Neural crest cell (in vitro differentiated cells): ENCODE data around the gene TPO. TPM values are rescaled to one million over a fixed set of nuclear protein-coding genes. Genes with fewer than 3 reads are reported as not detected.
"Not testable (repeated sequence)": the region's sequence is repeated elsewhere in the genome, so short reads cannot be mapped to it uniquely, and the experiment has no call there.

ENCODE experiments used
- DNase-seq: peaks from one replicate; pipeline ENCODE4 v3.0.0; 2021; ENCODE audit warnings: low read depth, mixed read lengths, low spot score
- H3K27ac Mint-ChIP-seq: one replicate; pipeline ENCODE4 v1.8.0; 2021; ENCODE audit warnings: mild to moderate bottlenecking, mixed read lengths; ENCODE audit not compliant: unreplicated experiment
- H3K27me3 Mint-ChIP-seq: 2 replicates; pipeline ENCODE4 v1.8.0; 2021; ENCODE audit warnings: low read depth, mild to moderate bottlenecking, mixed read lengths
- H3K36me3 Mint-ChIP-seq: 2 replicates; pipeline ENCODE4 v1.8.0; 2021; ENCODE audit warnings: low read depth, mild to moderate bottlenecking, mixed read lengths
- H3K4me1 Mint-ChIP-seq: 2 replicates; pipeline ENCODE4 v1.8.0; 2021; ENCODE audit warnings: mixed read lengths
- H3K4me3 Mint-ChIP-seq: one replicate; pipeline ENCODE4 v1.8.0; 2021; ENCODE audit warnings: mild to moderate bottlenecking, mixed read lengths
- H3K9me3 Mint-ChIP-seq: 2 replicates; pipeline ENCODE4 v1.8.0; 2021; ENCODE audit warnings: mixed read lengths
- total RNA-seq: library from RNA; stranded (reverse); gene quantifications from 2 replicates; pipeline ENCODE4 v1.2.1, GENCODE V29; 2021
- TF ChIP-seq, protein P1 (sequence below): fragments of 200-600 bp; sonication (generic); conservative IDR thresholded peaks from 2 replicates; pipeline ENCODE4 v1.5.0; 2021; ENCODE audit warnings: antibody characterized with exemption, mild to moderate bottlenecking

Gene TPO
- total RNA-seq, 1 donor from 2014 or later, result not detected

- no peaks in the 10 kb centered on the region for H3K4me1 Mint-ChIP-seq
- H3K27ac Mint-ChIP-seq, result peak overlapping the region; percentile 46
- peaks cover 3% of the 10 kb centered on the region for H3K9me3 Mint-ChIP-seq
- H3K4me3 Mint-ChIP-seq, result no peak overlapping the region
- peaks cover 3% of the 10 kb centered on the region for H3K36me3 Mint-ChIP-seq
- no peak for DNase-seq
- TF ChIP-seq, protein P1, sequence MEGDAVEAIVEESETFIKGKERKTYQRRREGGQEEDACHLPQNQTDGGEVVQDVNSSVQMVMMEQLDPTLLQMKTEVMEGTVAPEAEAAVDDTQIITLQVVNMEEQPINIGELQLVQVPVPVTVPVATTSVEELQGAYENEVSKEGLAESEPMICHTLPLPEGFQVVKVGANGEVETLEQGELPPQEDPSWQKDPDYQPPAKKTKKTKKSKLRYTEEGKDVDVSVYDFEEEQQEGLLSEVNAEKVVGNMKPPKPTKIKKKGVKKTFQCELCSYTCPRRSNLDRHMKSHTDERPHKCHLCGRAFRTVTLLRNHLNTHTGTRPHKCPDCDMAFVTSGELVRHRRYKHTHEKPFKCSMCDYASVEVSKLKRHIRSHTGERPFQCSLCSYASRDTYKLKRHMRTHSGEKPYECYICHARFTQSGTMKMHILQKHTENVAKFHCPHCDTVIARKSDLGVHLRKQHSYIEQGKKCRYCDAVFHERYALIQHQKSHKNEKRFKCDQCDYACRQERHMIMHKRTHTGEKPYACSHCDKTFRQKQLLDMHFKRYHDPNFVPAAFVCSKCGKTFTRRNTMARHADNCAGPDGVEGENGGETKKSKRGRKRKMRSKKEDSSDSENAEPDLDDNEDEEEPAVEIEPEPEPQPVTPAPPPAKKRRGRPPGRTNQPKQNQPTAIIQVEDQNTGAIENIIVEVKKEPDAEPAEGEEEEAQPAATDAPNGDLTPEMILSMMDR, result no peak
- H3K27me3 Mint-ChIP-seq, result peaks cover 8% of the 10 kb centered on the region
Observed at GRCh38 chr2:1572638-1573037, 159.4 kb downstream of the TPO start.

GRCh38 chr2:1577846-1578245, 164.6 kb downstream of the TPO start:
- H3K4me1 Mint-ChIP-seq, result no peaks in the 10 kb centered on the region
- DNase-seq, result no peak
- TF ChIP-seq, protein P1, result no peak
- H3K27me3 Mint-ChIP-seq, result peaks cover 8% of the 10 kb centered on the region
- H3K4me3 Mint-ChIP-seq, result no peak overlapping the region
- H3K36me3 Mint-ChIP-seq, result no peaks in the 10 kb centered on the region
- no peak overlapping the region for H3K27ac Mint-ChIP-seq
- H3K9me3 Mint-ChIP-seq, result no peaks in the 10 kb centered on the region

DNA sequence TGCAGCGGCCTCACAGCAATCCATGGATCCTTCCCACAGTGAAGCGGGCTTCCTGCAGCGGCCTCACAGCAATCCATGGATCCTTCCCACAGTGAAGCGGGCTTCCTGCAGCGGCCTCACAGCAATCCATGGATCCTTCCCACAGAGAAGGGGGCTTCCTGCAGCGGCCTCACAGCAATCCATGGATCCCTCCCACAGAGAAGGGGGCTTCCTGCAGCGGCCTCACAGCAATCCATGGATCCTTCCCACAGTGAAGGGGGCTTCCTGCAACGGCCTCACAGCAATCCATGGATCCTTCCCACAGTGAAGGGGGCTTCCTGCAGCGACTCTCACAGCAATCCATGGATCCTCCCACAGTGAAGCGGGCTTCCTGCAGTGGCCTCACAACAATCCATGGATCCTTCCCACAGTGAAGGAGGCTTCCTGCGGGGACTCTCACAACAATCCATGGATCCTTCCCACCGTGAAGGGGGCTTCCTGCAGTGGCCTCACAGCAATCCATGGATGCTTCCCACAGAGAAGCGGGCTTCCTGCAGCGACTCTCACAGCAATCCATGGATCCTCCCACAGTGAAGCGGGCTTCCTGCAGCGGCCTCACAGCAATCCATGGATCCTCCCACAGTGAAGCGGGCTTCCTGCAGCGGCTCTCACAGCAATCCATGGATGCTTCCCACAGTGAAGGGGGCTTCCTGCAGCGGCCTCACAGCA, 168.1 kb downstream of the TPO start:
- peaks cover 16% of the 10 kb centered on the region for H3K4me1 Mint-ChIP-seq
- H3K9me3 Mint-ChIP-seq, DNase-seq, H3K27me3 Mint-ChIP-seq, H3K36me3 Mint-ChIP-seq, H3K4me3 Mint-ChIP-seq, H3K27ac Mint-ChIP-seq: not testable (repeated sequence)

DNA sequence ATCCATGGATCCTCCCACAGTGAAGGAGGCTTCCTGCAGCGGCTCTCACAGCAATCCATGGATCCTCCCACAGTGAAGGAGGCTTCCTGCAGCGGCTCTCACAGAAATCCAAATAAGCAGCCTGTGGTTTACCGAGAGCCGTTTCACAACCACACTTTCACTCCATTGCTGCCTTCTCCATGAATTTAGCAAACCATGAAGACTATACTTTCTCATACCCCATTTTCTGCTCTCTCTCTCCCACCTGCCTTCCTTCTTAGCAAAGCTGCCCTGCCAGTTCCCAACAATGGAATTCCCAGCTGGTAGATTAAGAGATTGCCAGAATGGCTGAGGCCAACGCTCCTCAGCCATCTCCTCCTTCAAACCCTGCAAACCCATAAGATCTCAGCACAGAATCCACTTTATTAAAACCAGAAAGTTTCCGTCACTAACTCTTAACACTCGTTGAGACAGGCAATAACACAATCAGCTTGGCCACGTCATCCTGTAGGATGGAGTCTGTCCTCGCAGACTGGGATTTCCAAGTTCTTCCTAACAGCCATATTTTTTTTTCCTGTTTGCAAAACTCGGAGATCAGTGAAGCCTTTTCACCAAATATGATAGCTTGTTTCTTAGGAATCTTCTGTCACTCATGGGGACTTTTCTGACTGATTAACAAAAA, 168.8 kb downstream of the TPO start:
- H3K9me3 Mint-ChIP-seq, result no peaks in the 10 kb centered on the region
- H3K4me3 Mint-ChIP-seq, result no peak overlapping the region
- no peaks in the 10 kb centered on the region for H3K36me3 Mint-ChIP-seq
- H3K4me1 Mint-ChIP-seq, result peaks cover 16% of the 10 kb centered on the region
- no peaks in the 10 kb centered on the region for H3K27me3 Mint-ChIP-seq
- TF ChIP-seq, protein P1, result no peak
- DNase-seq, result no peak
- no peak overlapping the region for H3K27ac Mint-ChIP-seq

GRCh38 chr2:1582891-1583341, 169.7 kb downstream of the TPO start:
- Mint-ChIP-seq H3K4me1 (peaks cover 16% of the 10 kb centered on the region), H3K36me3 (no peaks in the 10 kb centered on the region), H3K9me3 (no peaks in the 10 kb centered on the region), H3K27ac (peak overlapping the region; percentile 85), H3K27me3 (no peaks in the 10 kb centered on the region), H3K4me3 (no peak overlapping the region)
- TF ChIP-seq, protein P1, result no peak
- no peak for DNase-seq

- Mint-ChIP-seq H3K27ac (no peak overlapping the region), H3K4me1 (peaks cover 16% of the 10 kb centered on the region), H3K27me3 (no peaks in the 10 kb centered on the region), H3K9me3 (no peaks in the 10 kb centered on the region), H3K36me3 (no peaks in the 10 kb centered on the region), H3K4me3 (no peak overlapping the region)
- TF ChIP-seq, protein P1, result no peak
- DNase-seq, result no peak
Observed at GRCh38 chr2:1584051-1584531, 170.8 kb downstream of the TPO start.
